Kasumi-1 (cell line): Measurements from ENCODE around the gene PCA3.
"Not testable (repeated sequence)": the region's sequence is repeated elsewhere in the genome, so short reads cannot be mapped to it uniquely, and the experiment has no call there.

Experiments
- DNase-seq, 2 experiments: peaks; one replicate each; lab custom pipeline; 2025; lab: John Stamatoyannopoulos, UW

The PCA3 gene

GRCh38 chr9:76764138-76764537 is at the start of gene PCA3:
Gene PCA3, plus strand, starts transcription at chr9:76764438.
- no peak for DNase-seq

- DNase-seq, result no peak
These were observed 48.1 kb upstream of the PCA3 start for GRCh38 chr9:76716085-76716672.

- no peak for DNase-seq
These were observed 47.1 kb upstream of the PCA3 start for GRCh38 chr9:76717176-76717575.

GRCh38 chr9:76717613-76718012 is 46.6 kb upstream of the PCA3 start:
- no peak for DNase-seq

- no peak for DNase-seq
These were observed 46.1 kb upstream of the PCA3 start for GRCh38 chr9:76718166-76718565.

GRCh38 chr9:76720245-76720644 is 44.0 kb upstream of the PCA3 start:
- no peak for DNase-seq

GRCh38 chr9:76725011-76725546 is 39.2 kb upstream of the PCA3 start:
- no peak for DNase-seq

GRCh38 chr9:76725885-76726284 is 38.4 kb upstream of the PCA3 start:
- DNase-seq, result no peak

GRCh38 chr9:76729116-76729515 is 35.1 kb upstream of the PCA3 start:
- no peak for DNase-seq

- no peak for DNase-seq
These were observed 34.1 kb upstream of the PCA3 start for GRCh38 chr9:76729980-76730737.

- DNase-seq, result no peak
These were observed 33.4 kb upstream of the PCA3 start for GRCh38 chr9:76730801-76731200.

- no peak for DNase-seq
These were observed 31.8 kb upstream of the PCA3 start for GRCh38 chr9:76732341-76732958.

- no peak for DNase-seq
These were observed 31.1 kb upstream of the PCA3 start for GRCh38 chr9:76733096-76733495.

GRCh38 chr9:76734716-76735115 is 29.5 kb upstream of the PCA3 start:
- no peak for DNase-seq

GRCh38 chr9:76737154-76737902 is 26.9 kb upstream of the PCA3 start:
- no peak for DNase-seq

- no peak for DNase-seq
These were observed 25.8 kb upstream of the PCA3 start for GRCh38 chr9:76738402-76738801.

- no peak for DNase-seq
These were observed 22.7 kb upstream of the PCA3 start for GRCh38 chr9:76741524-76741923.

GRCh38 chr9:76742890-76743289 is 21.3 kb upstream of the PCA3 start:
- not testable (repeated sequence) for DNase-seq

- no peak for DNase-seq
These were observed 20.3 kb upstream of the PCA3 start for GRCh38 chr9:76743931-76744330.

- DNase-seq, result no peak
These were observed 19.9 kb upstream of the PCA3 start for GRCh38 chr9:76744336-76744735.

GRCh38 chr9:76751001-76751400 is 13.2 kb upstream of the PCA3 start:
- DNase-seq, result no peak

GRCh38 chr9:76756268-76756640 is 8.0 kb upstream of the PCA3 start:
- DNase-seq, result peak; percentile 49 to 55
